ENCODE results near the gene ADAM12.

The ADAM12 gene

DNA sequence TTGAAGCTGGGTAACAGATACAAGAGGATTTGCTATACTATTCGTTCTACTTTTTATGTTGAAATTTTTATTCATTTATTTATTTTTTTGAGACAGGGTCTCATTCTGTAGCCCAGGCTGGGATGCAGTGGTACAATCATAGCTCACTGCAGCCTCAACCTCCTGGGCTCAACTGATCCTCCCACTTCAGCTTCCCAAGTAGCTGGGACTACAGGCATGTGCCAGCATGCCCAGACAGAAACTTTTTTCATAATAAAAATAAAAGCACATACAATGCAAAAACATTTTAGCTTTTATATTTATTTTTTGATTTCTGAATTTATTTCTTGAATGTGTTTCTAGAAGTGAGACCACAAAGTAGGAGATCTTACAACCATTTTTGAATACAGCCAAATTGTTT is 420.7 kb downstream of the ADAM12 start:
- no peak for DNase-seq (ENCODE audit: extremely low read depth, low read depth)
- TF ChIP-seq, protein P1, sequence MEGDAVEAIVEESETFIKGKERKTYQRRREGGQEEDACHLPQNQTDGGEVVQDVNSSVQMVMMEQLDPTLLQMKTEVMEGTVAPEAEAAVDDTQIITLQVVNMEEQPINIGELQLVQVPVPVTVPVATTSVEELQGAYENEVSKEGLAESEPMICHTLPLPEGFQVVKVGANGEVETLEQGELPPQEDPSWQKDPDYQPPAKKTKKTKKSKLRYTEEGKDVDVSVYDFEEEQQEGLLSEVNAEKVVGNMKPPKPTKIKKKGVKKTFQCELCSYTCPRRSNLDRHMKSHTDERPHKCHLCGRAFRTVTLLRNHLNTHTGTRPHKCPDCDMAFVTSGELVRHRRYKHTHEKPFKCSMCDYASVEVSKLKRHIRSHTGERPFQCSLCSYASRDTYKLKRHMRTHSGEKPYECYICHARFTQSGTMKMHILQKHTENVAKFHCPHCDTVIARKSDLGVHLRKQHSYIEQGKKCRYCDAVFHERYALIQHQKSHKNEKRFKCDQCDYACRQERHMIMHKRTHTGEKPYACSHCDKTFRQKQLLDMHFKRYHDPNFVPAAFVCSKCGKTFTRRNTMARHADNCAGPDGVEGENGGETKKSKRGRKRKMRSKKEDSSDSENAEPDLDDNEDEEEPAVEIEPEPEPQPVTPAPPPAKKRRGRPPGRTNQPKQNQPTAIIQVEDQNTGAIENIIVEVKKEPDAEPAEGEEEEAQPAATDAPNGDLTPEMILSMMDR (IDR thresholded peaks at IDR 0.05; ENCODE audit: low read depth, low read length, missing control alignments): no peak
- no peak overlapping the region for H3K4me3 ChIP-seq (replicated peaks; ENCODE audit: low read depth, low read length)

DNA sequence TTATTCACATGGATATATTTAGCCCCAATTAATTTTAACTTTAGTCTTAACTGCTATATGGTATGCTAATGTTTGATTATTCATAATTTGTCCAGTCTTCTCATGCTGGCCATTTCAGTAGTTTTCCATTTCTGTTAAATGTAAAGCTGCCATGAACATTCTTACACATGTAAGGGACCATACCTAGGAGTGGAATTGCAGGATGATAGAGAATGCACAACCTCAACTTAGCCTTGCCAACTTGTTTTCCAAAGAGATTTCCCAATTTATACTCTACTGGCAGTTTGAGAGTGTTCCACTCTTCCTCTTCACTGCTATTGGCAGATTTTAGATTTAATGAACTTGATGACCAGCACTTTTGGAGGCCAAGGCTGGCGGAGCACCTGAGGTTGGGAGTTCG is 423.7 kb downstream of the ADAM12 start:
- TF ChIP-seq, protein P1 (IDR thresholded peaks at IDR 0.05; ENCODE audit: low read depth, low read length, missing control alignments): no peak
- no peak for DNase-seq (ENCODE audit: extremely low read depth, low read depth)

More for the DNA sequence above, 423.7 kb downstream of the ADAM12 start:
- H3K4me3 ChIP-seq (replicated peaks; ENCODE audit: low read depth, low read length): no peak overlapping the region
